ENCODE data around the gene FTO.

GRCh38 chr16:53782148-53782547, 78.2 kb downstream of the FTO start:
- TF ChIP-seq POLR2A (IDR thresholded peaks at IDR 0.05) = no peak
- TF ChIP-seq, protein P1, sequence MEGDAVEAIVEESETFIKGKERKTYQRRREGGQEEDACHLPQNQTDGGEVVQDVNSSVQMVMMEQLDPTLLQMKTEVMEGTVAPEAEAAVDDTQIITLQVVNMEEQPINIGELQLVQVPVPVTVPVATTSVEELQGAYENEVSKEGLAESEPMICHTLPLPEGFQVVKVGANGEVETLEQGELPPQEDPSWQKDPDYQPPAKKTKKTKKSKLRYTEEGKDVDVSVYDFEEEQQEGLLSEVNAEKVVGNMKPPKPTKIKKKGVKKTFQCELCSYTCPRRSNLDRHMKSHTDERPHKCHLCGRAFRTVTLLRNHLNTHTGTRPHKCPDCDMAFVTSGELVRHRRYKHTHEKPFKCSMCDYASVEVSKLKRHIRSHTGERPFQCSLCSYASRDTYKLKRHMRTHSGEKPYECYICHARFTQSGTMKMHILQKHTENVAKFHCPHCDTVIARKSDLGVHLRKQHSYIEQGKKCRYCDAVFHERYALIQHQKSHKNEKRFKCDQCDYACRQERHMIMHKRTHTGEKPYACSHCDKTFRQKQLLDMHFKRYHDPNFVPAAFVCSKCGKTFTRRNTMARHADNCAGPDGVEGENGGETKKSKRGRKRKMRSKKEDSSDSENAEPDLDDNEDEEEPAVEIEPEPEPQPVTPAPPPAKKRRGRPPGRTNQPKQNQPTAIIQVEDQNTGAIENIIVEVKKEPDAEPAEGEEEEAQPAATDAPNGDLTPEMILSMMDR (IDR thresholded peaks at IDR 0.05) = no peak

Measured in testis (tissue), 2 donors.